Inflammatory macrophage (primary cell): ENCODE data around the gene TSPAN9.

Experiments used
- DNase-seq, 2 donors: peaks; one replicate each; pipeline ENCODE4 v3.0.0-alpha.2; 2020 to 2022

Gene TSPAN9

DNA sequence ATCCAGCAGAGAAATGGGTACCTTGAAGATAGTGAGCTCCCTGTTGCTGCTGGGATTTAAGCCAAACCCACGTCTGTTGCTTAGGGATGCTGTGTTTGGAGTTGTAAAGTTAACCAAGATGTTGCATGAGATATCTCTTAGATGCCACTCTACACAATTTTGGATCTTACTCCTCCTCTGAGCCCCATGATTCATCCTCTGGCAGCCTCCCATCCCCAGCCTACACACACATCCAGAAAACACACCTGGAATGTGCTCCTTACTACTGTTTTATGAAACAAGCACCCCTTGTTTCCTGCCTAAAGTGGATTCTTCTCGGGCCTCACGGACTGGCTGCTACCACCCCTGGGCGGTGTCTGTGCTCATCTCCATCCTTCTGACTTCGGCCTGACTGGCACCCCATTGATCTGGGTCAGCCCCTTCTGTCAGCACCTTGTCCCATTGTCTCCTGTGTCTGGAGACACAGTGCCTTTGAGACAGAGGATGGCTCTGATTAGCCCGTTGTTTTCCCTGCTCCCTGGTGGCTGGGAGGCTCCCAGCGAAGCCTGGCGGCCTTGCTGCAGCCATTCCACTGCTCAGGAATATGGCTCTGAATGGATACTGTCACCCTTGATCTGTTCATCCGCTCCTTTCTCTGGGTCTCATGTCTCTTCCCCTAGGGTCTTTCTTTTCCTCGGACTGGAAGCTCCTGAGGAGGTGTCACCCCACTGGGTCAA is 24.3 kb downstream of the TSPAN9 start:
- DNase-seq: no peak

GRCh38 chr12:3102771-3103410 is 25.7 kb downstream of the TSPAN9 start:
- DNase-seq: no peak

DNA sequence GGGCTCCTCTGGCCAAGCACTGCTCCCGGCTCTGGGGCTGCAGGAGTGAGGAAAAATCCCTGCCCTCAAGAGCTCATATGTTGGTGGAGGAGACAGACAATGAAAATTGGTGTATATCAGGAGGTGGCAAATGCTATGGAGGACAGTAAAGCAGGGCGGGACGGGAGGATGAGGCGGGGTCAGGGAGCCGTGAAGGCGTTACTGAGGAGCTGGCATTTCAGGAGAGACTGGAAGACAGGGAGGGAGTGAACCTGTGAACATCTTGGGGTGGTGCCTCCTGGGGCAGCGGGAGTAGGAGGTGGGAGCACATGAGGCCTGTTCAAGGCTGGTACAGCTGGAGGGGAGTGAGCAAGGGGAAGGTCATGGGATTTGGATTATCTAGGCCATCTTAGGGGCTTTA is 26.6 kb downstream of the TSPAN9 start:
- DNase-seq: no peak

- DNase-seq: no peak
Observed at GRCh38 chr12:3105690-3106479, 28.7 kb downstream of the TSPAN9 start.

GRCh38 chr12:3106579-3106978 is 29.4 kb downstream of the TSPAN9 start:
- no peak for DNase-seq

DNA sequence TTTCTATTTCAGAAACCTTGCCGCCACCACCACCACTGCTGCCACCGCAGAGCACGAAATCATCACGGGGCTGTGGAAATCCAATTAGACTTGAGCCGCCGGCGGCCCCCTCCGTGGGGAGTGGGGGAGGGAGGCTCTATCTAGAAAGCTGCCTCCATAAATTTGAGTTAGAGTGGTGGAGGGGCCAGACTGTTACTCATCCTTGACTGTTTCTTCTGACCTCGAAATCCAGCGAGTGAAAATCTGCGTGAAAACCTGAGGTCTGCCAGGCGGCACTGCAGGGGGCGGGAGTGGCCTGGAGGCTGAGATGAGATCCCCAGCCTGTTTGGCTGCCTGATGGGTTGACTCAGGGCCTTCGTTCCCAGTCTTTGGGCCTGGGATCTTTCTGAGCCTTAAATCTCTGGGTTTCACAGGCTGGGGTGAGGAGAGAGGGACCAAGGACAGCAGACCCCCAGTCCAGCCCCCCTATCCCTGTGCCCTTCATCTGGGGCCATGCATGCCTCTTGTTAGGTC is 29.9 kb downstream of the TSPAN9 start:
- no peak for DNase-seq

DNA sequence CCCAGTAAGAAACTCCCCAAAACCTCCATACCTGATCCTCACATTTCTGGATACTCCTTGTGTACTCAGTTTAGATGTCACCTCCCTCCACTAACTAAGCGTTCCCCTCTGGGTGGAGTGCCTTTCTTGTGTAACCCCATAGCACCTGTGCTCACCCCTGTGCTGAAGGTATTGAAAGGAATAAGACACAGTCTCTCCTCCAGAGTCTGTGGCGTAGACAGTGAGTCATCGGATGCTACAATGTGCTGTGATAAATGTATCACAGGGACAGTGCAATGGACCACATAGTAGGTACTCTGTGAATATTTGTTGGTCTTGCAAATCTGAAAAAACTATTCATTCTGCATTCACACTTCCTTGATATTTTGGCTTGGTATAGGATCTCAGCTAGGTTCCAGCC is 30.8 kb downstream of the TSPAN9 start:
- DNase-seq: no peak

- DNase-seq: no peak
Observed at GRCh38 chr12:3110578-3110977, 33.4 kb downstream of the TSPAN9 start.

DNA sequence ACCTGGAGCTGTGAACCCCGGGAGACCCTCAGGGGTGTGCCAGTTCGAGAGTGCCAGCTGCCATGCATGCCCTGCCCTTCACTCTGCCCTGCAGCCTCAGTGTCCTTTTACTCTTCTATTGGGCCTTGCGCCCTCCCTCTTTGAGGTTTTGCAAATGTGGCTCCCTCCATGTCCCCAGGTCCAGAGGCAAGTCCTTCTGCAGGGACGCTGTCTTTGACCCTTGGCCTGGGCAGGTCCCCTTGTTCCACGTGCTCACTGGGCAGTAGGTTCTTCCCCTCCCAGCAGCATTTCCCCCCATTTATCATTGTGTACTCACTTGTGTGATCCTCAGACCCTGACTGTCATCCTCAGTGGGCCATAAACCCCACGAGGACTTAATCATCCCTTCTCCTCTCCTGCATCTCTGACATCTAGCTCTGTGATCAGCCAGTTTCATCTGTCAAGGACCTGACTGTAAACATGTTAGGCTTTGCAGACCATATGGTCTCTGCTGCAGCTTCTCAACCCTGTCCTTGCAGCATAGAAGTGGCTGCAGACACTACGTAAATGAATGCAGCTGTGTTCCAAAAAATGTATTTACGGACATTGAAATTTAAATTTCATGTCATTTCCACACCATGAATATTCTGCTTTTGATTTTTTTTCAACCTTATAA is 36.6 kb downstream of the TSPAN9 start:
- DNase-seq: no peak

DNA sequence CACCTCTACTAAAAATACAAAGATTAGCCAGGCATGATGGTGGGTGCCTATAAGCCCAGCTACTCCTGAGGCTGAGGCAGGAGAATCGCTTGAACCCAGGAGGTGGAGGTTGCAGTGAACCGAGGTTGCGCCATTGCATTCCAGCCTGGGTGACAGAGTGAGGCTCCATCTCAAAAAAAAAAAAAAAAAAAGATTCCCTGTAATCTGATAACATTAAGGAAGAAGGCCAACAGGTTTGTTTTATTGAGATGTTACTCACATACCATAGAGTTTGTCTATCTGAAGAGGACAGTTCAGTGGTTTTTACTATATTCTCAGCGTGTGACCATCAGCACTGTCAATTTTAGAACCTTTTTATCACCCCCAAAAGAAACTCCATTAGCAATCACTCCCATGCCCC is 37.5 kb downstream of the TSPAN9 start:
- DNase-seq: no peak

DNA sequence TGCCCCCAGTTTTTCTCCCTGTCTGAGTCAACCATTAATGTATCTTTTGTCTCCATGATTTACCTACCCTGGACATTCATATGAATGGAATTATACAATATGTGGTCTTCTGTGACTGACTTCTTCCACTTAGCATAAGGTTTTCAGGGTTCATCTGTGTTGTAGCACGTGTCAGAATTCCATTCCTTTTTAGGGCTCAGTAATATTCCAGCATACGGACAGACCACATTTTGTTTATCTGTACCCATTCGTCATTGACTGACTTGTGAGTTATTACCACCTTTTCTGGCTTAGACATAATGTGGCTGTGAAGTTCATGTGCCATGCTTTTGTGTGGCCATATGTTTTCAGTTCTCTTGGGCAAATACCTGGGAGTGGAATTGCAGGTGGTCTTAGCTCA is 37.9 kb downstream of the TSPAN9 start:
- no peak for DNase-seq

DNA sequence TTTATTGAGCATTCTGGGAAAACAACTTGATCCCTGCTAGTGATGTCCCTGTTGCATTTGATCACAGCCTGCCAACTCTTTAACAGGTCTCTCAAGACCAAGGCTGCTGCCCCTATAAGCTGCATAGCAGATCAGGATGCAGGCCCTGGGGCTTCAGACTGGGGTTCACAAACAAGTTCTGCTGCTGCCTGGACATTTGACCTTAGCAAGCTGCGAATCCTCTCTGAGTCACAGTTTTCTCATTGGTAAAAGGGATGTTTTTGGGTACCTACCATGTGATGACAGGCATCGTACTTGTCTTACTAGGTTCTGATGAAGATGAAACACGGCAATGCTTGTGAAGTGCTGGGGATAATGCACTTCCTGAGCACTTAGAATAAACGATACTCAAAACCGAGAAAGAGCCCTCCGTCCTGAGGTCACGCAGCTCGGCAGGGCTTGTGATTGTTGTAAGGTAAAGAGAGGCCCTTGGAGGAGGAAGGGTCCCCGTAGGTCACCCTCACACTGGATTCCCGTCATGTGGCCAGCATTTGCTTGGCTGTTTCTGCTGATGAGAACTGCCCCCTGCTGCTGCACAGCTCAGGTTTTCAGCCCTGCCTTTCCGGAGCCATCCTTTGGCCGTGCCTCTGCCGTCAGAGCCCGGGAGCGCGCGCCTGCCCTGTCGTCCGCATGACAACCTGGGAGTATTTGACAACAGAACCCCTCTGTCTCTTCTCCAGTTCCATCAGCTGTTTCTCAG is 39.1 kb downstream of the TSPAN9 start:
- no peak for DNase-seq

GRCh38 chr12:3117144-3117581 is 40.0 kb downstream of the TSPAN9 start:
- no peak for DNase-seq

GRCh38 chr12:3117591-3118015 is 40.4 kb downstream of the TSPAN9 start:
- DNase-seq: no peak

GRCh38 chr12:3119192-3119755 is 42.1 kb downstream of the TSPAN9 start:
- DNase-seq: no peak

DNA sequence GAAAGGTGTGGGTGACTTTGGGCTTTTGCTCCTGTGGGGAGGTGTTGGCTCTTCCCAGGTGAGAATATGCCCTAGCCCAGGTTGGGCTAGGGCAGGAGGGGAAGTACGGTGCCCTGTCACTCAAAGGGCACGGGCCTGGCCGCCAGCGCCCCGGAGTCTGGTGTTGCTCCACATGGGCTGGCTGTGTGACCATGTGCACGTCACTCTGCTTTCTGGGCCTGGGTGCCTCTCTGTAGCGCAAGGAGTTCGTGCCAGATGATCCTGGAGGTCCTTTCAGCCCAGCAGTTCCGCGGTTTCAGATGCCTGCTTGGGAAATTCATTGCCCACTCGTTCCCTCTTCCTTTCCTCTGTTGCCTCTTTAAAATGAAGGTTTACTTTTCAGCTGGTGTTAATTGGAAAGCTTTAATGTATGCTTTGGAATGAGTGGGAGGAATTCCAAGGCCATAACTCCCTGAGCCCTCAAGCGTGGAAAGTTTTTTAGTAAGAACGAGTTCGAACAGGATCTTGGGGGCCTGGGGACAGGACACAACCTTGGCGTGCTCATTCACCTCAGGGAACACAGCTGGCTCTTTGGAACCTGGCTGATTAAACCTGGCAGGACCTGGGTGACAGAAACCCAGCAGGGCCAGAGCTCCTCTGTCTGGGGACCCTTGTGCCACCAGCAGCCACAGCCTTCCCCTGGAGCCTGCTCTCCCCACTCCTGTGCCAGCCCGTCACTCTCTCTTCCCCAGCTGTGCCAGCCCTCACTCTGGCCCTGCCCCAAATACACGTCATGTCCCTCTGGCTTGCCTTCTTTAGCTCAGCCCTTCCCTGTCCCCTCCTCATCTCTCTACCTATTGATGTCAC is 42.8 kb downstream of the TSPAN9 start:
- DNase-seq: no peak

DNA sequence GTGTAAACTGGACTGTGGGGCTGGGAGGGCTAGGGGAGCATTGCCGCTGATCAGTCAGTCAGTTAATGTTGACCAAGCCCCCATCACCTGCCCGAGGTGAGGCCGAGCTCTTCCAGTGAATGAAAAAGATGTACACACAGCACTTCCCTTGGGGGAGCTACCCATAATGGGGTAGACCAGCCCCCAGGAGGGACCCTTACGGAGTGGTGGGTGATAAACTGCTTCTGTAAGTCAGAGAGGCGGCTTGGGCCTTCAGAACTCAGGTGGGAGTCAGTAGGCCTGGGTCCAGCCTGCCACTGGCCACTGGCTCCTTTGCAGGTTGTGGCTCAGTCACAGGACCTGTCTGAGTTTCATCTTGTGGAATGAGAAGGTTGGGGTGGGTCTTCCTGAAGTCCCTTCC is 43.5 kb downstream of the TSPAN9 start:
- no peak for DNase-seq

DNA sequence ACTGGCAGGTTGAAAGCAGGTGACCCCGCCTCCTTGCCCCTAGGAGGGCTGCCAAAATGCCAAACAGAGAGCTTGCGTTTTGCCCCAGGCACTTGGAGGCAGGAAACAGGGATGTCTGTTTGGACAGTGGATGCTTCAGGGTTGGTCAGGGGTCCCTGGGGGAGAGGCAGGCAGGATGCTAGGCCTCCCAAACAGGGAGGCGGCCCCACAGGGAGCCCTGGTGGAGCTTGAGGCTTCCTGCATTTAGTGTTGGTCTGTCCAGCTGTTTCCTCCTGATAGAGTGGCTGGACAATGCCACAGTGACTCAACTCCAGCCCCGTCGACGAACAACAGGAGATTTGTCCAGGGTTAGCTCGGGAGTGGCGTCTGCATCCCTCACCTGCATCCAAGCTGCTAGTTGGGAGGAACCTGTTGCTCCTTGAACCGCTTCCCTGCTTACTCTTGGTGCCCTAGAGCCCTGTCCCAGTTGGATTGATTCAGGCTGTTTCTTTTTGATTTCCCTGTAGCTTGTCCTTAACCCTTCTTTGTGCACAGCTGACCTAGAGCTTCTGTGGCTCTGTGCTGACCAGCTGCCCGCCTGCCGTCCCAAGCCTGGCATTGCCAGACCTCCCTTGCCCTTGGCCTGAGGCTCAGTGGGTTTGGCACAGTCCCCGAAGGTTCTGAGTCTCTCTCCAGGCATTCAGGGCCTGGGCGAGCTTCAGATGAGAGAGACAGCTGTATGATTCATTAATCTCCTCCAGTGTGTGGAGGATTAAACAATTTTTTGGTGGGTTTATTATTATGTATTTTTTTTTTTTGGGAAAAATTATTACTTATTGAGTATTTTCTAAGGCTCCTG is 45.9 kb downstream of the TSPAN9 start:
- no peak for DNase-seq

DNA sequence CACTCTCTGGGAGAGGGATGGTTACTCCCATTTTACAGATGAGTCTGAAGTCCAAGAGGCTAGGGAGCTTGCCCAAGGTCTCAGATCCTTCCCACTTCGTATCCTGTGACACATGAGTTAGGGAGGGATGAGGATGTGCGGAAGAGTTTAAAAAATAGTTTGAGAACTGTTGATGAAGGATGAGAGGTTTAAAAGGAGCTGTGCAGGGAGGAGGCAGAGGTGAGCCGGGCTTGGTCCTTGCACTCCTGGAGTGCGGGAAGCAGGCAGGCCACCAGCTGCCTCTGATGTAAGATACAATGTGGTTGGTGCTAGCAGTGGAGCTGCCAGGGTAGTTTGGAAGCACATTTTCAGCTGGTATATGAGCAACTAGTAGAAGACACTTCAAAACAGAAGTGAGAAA is 46.5 kb downstream of the TSPAN9 start:
- no peak for DNase-seq

GRCh38 chr12:3124917-3125316 is 47.7 kb downstream of the TSPAN9 start:
- DNase-seq: no peak
